Parathyroid adenoma (tissue), 2 donors: ENCODE data around the gene ONECUT2.

Source experiments
- H2AFZ ChIP-seq: fragments of 300-600 bp; sonication (generic); one replicate; pipeline ENCODE4 v1.7.0; 2017; ENCODE audit warnings: antibody characterized with exemption, mild to moderate bottlenecking
- H3K27ac ChIP-seq: fragments of 300-600 bp; sonication (generic); one replicate; pipeline ENCODE4 v1.7.0; 2017
- H3K27me3 ChIP-seq: fragments of 300-600 bp; sonication (generic); one replicate; pipeline ENCODE4 v1.7.0; 2017; ENCODE audit warnings: low read length; ENCODE audit not compliant: control insufficient read depth, insufficient read depth
- H3K36me3 ChIP-seq: fragments of 300-600 bp; sonication (generic); one replicate; pipeline ENCODE4 v1.7.0; 2017; ENCODE audit warnings: low read length; ENCODE audit not compliant: control insufficient read depth, insufficient read depth
- H3K4me1 ChIP-seq: fragments of 300-600 bp; sonication (generic); one replicate; pipeline ENCODE4 v1.7.0; 2017; ENCODE audit warnings: control low read depth
- H3K4me2 ChIP-seq: fragments of 300-600 bp; sonication (generic); one replicate; pipeline ENCODE4 v1.7.0; 2017; ENCODE audit warnings: low read length
- H3K4me3 ChIP-seq: fragments of 300-600 bp; sonication (generic); one replicate; pipeline ENCODE4 v1.7.0; 2017; ENCODE audit warnings: low read depth, low read length
- H3K79me2 ChIP-seq: fragments of 300-600 bp; sonication (generic); one replicate; pipeline ENCODE4 v1.7.0; 2017; ENCODE audit warnings: control low read depth
- H3K9ac ChIP-seq: fragments of 300-600 bp; sonication (generic); one replicate; pipeline ENCODE4 v1.7.0; 2017; ENCODE audit warnings: mild to moderate bottlenecking
- H3K9me3 ChIP-seq: fragments of 300-600 bp; sonication (generic); one replicate; pipeline ENCODE4 v1.7.0; 2017; ENCODE audit warnings: low read length; ENCODE audit not compliant: control insufficient read depth
- TF ChIP-seq, protein P1 (sequence below): fragments of 300-600 bp; sonication (generic); IDR thresholded peaks from one replicate; pipeline ENCODE4 v1.7.0; 2017; ENCODE audit warnings: antibody characterized with exemption, mild to moderate bottlenecking
- donor health status: primary hyperparathyroidism.

Gene ONECUT2

DNA sequence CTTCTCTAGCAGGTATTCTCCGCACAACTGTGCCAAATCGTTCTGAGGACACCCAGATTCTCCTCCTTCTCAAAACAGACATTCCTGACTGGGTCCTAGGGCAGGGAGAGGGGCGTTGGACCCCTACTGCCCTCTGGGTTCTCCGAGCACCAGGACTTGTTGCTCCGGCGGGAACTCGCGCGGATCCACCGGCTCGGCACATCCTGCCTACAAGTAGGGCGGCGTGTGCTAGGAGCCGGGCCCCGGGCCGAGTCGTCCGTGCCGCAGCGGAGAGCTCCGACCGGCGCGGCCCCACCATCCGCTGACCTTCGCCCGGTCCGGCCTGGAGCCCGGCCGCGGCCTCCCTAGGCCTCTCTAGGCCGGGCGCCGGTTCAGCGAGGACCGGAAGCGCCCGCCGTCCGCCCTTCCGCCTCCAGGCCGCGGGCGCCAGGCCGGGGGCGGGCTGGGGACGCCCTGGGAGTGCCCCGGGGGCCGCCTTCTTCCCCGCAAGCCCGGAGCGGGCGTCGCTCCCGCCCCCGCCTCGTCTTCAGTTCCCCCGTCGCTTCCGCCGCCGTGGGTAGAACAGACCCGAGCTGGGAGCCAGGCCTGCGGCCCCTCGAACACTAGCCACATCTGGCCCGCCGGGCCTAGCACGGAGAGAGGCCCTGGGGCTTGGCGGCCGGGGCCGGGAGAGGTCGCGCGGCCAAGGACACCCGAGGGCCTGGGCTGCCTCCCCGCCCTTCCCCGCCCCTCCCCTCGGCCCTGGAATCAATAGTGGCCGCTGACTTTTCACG lies 7.6 kb upstream of the ONECUT2 start:
- no peaks in the 10 kb centered on the region for H3K79me2 ChIP-seq
- H3K27ac ChIP-seq, result no peak overlapping the region
- TF ChIP-seq, protein P1, sequence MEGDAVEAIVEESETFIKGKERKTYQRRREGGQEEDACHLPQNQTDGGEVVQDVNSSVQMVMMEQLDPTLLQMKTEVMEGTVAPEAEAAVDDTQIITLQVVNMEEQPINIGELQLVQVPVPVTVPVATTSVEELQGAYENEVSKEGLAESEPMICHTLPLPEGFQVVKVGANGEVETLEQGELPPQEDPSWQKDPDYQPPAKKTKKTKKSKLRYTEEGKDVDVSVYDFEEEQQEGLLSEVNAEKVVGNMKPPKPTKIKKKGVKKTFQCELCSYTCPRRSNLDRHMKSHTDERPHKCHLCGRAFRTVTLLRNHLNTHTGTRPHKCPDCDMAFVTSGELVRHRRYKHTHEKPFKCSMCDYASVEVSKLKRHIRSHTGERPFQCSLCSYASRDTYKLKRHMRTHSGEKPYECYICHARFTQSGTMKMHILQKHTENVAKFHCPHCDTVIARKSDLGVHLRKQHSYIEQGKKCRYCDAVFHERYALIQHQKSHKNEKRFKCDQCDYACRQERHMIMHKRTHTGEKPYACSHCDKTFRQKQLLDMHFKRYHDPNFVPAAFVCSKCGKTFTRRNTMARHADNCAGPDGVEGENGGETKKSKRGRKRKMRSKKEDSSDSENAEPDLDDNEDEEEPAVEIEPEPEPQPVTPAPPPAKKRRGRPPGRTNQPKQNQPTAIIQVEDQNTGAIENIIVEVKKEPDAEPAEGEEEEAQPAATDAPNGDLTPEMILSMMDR, result no peak
- no peaks in the 10 kb centered on the region for H3K36me3 ChIP-seq
- no peak overlapping the region for H3K9ac ChIP-seq
- H3K9me3 ChIP-seq, result peaks cover 4% of the 10 kb centered on the region
- no peak overlapping the region for H2AFZ ChIP-seq
- no peaks in the 10 kb centered on the region for H3K4me1 ChIP-seq
- H3K27me3 ChIP-seq, result peaks cover 27% of the 10 kb centered on the region
- H3K4me3 ChIP-seq, result no peak overlapping the region
- H3K4me2 ChIP-seq, result no peak overlapping the region

DNA sequence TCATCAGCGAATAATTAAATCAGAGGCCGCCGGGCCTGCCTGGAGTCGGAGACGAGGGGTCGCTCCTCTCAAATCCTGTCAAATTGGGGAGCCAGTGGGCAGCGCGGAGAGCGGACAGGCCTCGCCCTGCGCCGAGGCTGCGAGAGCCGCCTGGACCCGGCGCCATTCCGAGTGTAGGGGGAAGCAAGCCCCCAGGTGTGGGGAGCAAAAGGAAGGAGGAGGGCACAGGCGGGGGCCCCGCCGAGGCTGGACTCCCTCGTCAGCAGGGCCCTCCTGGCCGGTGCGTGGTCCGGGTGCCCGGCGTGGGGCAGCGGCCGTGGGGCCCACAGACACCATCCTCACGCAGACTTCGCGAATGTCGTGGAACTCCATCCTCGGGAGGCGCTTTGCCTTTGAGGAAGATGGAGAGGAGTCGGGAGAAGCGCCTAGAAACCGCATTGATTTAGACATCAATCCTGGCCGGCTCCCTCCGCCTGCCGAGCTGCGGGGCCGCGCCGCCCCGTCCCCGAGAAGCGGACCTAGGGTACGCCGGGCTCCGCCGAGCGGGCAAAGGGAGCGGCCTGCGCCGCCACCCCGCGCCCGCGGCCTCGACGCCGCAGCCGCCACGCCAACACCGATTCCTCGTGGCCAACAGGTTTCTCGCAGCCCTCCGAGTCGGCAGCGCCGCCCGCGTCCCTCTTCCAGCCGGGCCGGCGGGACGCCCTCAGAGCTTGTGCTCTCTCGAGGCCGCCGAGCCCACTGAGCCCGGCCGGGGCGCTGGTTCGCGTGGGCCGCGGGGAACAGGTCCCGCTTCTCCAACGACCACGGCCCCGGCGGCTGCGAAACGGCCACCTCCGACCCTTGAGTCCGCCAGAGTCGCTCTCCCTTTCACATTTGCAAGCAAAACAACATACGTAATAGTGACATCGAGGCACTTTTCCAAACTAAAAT lies 6.7 kb upstream of the ONECUT2 start:
- Histone ChIP-seq H3K4me2 (no peak overlapping the region), H3K79me2 (no peaks in the 10 kb centered on the region), H3K9ac (no peak overlapping the region), H3K9me3 (peaks cover 4% of the 10 kb centered on the region), H3K4me1 (no peaks in the 10 kb centered on the region), H3K36me3 (no peaks in the 10 kb centered on the region), H3K27ac (no peak overlapping the region), H3K4me3 (no peak overlapping the region), H3K27me3 (peaks cover 27% of the 10 kb centered on the region), H2AFZ (no peak overlapping the region)
- TF ChIP-seq, protein P1, result no peak

DNA sequence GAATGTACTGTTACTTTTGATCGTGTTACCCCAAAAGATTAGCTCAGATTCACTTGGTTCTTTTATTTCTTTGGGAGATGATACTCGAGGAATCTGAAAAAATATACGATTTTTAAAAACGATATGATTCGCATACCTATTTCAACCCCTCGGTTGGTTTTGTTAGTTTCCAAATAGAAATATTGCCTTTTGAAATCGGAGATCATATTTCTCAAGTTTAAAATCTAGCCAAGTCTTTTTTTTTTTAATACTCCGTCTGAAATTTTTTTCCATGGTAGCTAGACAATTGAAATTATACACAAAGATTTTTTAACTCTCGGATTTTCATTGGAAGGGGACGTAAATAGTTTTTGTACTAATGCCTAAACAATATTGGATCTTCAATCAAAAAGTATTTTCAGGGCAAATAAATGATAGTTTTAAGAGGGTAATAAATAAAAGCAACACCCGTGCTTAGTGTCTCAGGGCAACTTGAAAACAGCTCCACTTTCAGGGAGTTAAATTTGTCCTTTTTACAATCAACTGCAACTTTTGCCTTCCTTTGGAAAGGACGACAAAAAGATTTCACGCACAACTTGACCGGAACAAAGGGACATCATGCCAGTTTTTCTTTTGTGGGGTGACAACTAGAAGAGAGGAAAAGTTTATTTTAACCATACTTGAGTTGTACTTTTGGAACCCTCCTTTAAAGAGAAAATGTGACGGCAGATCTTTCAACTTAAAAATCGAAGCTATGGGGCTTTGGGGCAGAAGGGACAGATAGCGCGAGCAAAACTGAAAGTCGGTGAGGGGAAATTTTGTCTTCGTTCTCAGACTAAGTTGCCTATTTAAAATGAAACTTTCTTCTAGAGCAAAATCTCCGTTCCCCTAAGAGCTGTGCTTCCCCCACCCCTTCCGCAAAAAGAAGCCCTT lies 5.8 kb upstream of the ONECUT2 start:
- no peak overlapping the region for H2AFZ ChIP-seq
- peaks cover 4% of the 10 kb centered on the region for H3K9me3 ChIP-seq
- no peaks in the 10 kb centered on the region for H3K79me2 ChIP-seq
- no peak overlapping the region for H3K4me3 ChIP-seq
- H3K4me2 ChIP-seq, result no peak overlapping the region
- TF ChIP-seq, protein P1, result no peak
- peaks cover 1% of the 10 kb centered on the region for H3K4me1 ChIP-seq
- H3K9ac ChIP-seq, result no peak overlapping the region
- peaks cover 27% of the 10 kb centered on the region for H3K27me3 ChIP-seq
- H3K36me3 ChIP-seq, result no peaks in the 10 kb centered on the region
- H3K27ac ChIP-seq, result no peak overlapping the region

DNA sequence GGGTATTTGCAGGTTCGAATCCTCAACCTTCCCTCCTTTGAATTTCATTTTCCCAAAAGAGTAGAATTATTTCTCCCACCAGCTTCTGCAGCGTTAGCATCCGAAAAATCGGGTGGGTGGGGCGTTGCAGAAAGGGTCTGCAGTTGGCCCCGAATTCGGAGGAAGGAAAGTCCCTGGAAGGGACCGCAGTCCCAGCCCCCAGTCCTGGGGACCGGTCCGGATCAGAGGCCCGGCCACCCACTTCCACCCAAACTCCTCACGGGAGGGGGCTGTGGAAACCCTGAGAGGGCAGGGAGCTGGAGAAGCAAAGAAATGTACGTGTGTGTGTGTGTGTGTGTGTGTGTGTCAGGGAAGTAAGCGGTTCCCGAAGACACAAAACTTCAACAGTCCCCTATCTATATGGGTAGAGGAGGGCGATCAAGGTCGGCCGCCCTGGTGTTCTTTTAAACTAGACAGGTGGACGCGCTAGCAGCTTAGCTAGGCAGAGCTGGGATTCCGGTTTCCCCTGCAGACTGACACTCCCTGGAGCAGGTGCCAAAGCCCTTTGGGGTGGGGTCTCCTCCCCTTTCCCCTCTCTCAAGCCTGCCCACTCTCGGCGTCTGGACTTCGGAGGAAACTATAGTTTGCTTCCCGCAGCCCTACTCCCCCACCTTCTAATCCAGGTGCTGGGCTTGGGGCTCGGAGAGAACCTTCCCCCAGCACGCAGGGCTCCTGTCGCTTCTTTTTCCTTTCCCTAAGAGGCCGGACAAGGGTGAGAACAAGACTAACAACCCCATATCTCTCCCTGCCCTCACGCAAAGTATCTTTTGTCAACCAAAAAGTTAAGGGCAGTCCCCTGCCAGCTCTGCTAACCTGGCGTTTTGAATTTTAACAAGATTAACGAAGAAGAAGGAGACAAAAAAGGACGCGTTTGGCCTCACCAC lies 4.8 kb upstream of the ONECUT2 start:
- H3K27ac ChIP-seq, result no peak overlapping the region
- peaks cover 27% of the 10 kb centered on the region for H3K27me3 ChIP-seq
- H3K79me2 ChIP-seq, result no peaks in the 10 kb centered on the region

More for the DNA sequence above, 4.8 kb upstream of the ONECUT2 start:
- Histone ChIP-seq H3K4me3 (no peak overlapping the region), H3K4me1 (peaks cover 4% of the 10 kb centered on the region), H3K9ac (no peak overlapping the region), H3K36me3 (no peaks in the 10 kb centered on the region), H2AFZ (no peak overlapping the region), H3K4me2 (no peak overlapping the region), H3K9me3 (peaks cover 4% of the 10 kb centered on the region)
- TF ChIP-seq, protein P1, result no peak
